Ascending aorta (tissue), 2 donors: Measurements from ENCODE around the gene LIPT2. TPM values are rescaled to one million over a fixed set of nuclear protein-coding genes. Genes with fewer than 3 reads are reported as not detected.
"Not testable (repeated sequence)": the region's sequence is repeated elsewhere in the genome, so short reads cannot be mapped to it uniquely, and the experiment has no call there.

Experiments
- DNase-seq, 2 donors: peaks; one replicate each; pipeline ENCODE4 v3.0.0-alpha.2; 2019; ENCODE audit warnings: low spot score in 2 of 2
- H3K27ac ChIP-seq, 2 donors: fragments of 200-600 bp; sonication (generic); one replicate each; pipeline ENCODE4 v1.5.1; 2016 to 2017; ENCODE audit warnings: mild to moderate bottlenecking in 1 of 2
- H3K27me3 ChIP-seq: fragments of 200-600 bp; sonication (generic); one replicate; pipeline ENCODE4 v1.5.1; 2017
- H3K36me3 ChIP-seq, 2 donors: fragments of 200-600 bp; sonication (generic); one replicate each; pipeline ENCODE4 v1.5.1; 2016
- H3K4me1 ChIP-seq, 2 donors: fragments of 200-600 bp; sonication (generic); one replicate each; pipeline ENCODE4 v1.5.1; 2016 to 2017; ENCODE audit warnings: mild to moderate bottlenecking in 1 of 2
- H3K4me3 ChIP-seq, 2 donors: fragments of 200-600 bp; sonication (generic); one replicate each; pipeline ENCODE4 v1.5.1; 2016 to 2017; ENCODE audit warnings: mild to moderate bottlenecking in 1 of 2
- H3K9me3 ChIP-seq, 2 donors: fragments of 200-600 bp; sonication (generic); one replicate each; pipeline ENCODE4 v1.5.1; 2016
- CTCF ChIP-seq, 3 experiments: fragments of 200-600 bp in 2 of 3; fragments of 450-650 bp in 1 of 3; sonication (generic) in 2 of 3; IDR thresholded peaks; one replicate each; pipeline ENCODE4 v1.5.1; 2016 to 2019; ENCODE audit warnings: antibody characterized with exemption in 3 of 3, mild to moderate bottlenecking in 1 of 3, moderate library complexity in 1 of 3
- intact Hi-C: fragments of 100-400 bp; cut with DNase I; formaldehyde crosslinking; loops from one replicate; pipeline ENCODE4 v1.15.1; 2023
- total RNA-seq: library from RNA; depleted of rRNA; stranded (reverse); fragments of >200 nt; gene quantifications from one replicate; pipeline ENCODE4 v1.1.0, GENCODE V29; 2016

Gene LIPT2
- total RNA-seq, 1 donor from 2014 or later: not detected

GRCh38 chr11:74522776-74523175, 29.3 kb upstream of the LIPT2 start:
- intact Hi-C loops: no loop called here
- H3K9me3 ChIP-seq: peaks cover 0 to under 1% of the 10 kb centered on the region in 2 donors
- H3K4me3 ChIP-seq: no peak overlapping the region
- H3K36me3 ChIP-seq: no peaks in the 10 kb centered on the region
- no peak overlapping the region for H3K27ac ChIP-seq
- H3K4me1 ChIP-seq: no peaks in the 10 kb centered on the region
- TF ChIP-seq CTCF (IDR thresholded peaks at IDR 0.05): no peak
- DNase-seq: no peak
- no peaks in the 10 kb centered on the region for H3K27me3 ChIP-seq

- H3K4me3 ChIP-seq: no peak overlapping the region
- no peaks in the 10 kb centered on the region for H3K27me3 ChIP-seq
- peaks cover 0 to 6% of the 10 kb centered on the region in 2 donors for H3K9me3 ChIP-seq
- no peak overlapping the region for H3K27ac ChIP-seq
- TF ChIP-seq CTCF (IDR thresholded peaks at IDR 0.05): no peak
- H3K4me1 ChIP-seq: no peaks in the 10 kb centered on the region
- no peaks in the 10 kb centered on the region for H3K36me3 ChIP-seq
- intact Hi-C loops: no loop called here
- no peak for DNase-seq
Observed at GRCh38 chr11:74521666-74522252, 28.2 kb upstream of the LIPT2 start.

- H3K4me1 ChIP-seq: no peaks in the 10 kb centered on the region
- H3K27me3 ChIP-seq: no peaks in the 10 kb centered on the region
- TF ChIP-seq CTCF (IDR thresholded peaks at IDR 0.05): no peak
- no peaks in the 10 kb centered on the region for H3K36me3 ChIP-seq
- DNase-seq: no peak
- H3K9me3 ChIP-seq: peaks cover 0 to 13% of the 10 kb centered on the region in 2 donors
- intact Hi-C loops: no loop called here
- no peak overlapping the region for H3K27ac ChIP-seq
- no peak overlapping the region for H3K4me3 ChIP-seq
Observed at GRCh38 chr11:74520927-74521665, 27.6 kb upstream of the LIPT2 start.

- H3K27ac ChIP-seq: no peak overlapping the region
- intact Hi-C loops: no loop called here
- peaks cover 0 to 15% of the 10 kb centered on the region in 2 donors for H3K9me3 ChIP-seq
- H3K4me1 ChIP-seq: no peaks in the 10 kb centered on the region
- no peaks in the 10 kb centered on the region for H3K36me3 ChIP-seq
- no peak for TF ChIP-seq CTCF (IDR thresholded peaks at IDR 0.05)
- H3K4me3 ChIP-seq: no peak overlapping the region
- H3K27me3 ChIP-seq: no peaks in the 10 kb centered on the region
- no peak for DNase-seq
Observed at GRCh38 chr11:74520316-74520715, 26.8 kb upstream of the LIPT2 start.

- peaks cover 0 to 15% of the 10 kb centered on the region in 2 donors for H3K9me3 ChIP-seq
- H3K27me3 ChIP-seq: no peaks in the 10 kb centered on the region
- H3K4me3 ChIP-seq: no peak overlapping the region
- no peak for TF ChIP-seq CTCF (IDR thresholded peaks at IDR 0.05)
- no peak overlapping the region for H3K27ac ChIP-seq
- no peaks in the 10 kb centered on the region for H3K4me1 ChIP-seq
- intact Hi-C loops: no loop called here
- H3K36me3 ChIP-seq: no peaks in the 10 kb centered on the region
- no peak for DNase-seq
Observed at GRCh38 chr11:74519710-74520109, 26.2 kb upstream of the LIPT2 start.

- H3K36me3 ChIP-seq, H3K4me1 ChIP-seq, DNase-seq, intact Hi-C loops, H3K4me3 ChIP-seq, H3K27ac ChIP-seq, H3K27me3 ChIP-seq: not testable (repeated sequence)
- peaks cover 0 to 15% of the 10 kb centered on the region in 2 donors for H3K9me3 ChIP-seq
Observed at GRCh38 chr11:74517592-74517991, 24.1 kb upstream of the LIPT2 start.
